ENCODE data around the gene CMTM5.
"Not testable (repeated sequence)": the region's sequence is repeated elsewhere in the genome, so short reads cannot be mapped to it uniquely, and the experiment has no call there.

CMTM5 gene

DNA sequence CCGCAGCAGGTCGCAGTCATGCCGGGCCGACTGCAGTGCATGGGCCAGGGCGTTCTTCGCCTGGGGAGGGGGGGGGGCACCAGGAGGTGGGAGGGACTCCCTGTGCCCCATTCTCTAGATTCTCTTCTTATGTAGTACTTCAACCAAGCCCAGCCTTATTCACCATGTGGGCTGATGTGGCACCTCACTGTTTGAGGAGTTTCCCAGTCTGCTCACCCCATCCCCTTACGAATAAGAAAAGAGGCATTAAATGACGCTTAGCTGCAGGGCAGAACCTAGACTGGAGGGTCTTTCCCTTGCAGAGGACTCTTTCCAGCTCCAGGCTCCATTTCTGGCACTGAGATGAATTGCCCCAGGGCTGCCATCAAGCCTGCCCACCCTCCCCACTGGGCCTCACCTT, 12.2 kb downstream of the CMTM5 start:
- H3K4me3 ChIP-seq (ENCODE audit: low read length), result no peak overlapping the region
- no peaks in the 10 kb centered on the region for H3K4me1 ChIP-seq (ENCODE audit: low read length)
- H3K36me3 ChIP-seq (replicated peaks; ENCODE audit: low read depth, low read length), result no peaks in the 10 kb centered on the region
- no peak overlapping the region for H3K27ac ChIP-seq (ENCODE audit: low read length)
- no peak overlapping the region for H3K9ac ChIP-seq (ENCODE audit: low read length)
- H3K79me2 ChIP-seq (ENCODE audit: low read length), result no peaks in the 10 kb centered on the region
- no peaks in the 10 kb centered on the region for H4K20me1 ChIP-seq (ENCODE audit: insufficient read depth, low read length)
- peaks cover 11% of the 10 kb centered on the region for H3K27me3 ChIP-seq (ENCODE audit: low read depth, low read length)
- no peak overlapping the region for H3K4me2 ChIP-seq (ENCODE audit: low read length)
- no peaks in the 10 kb centered on the region for H3K9me3 ChIP-seq (ENCODE audit: insufficient read depth, low read length)
- no peak overlapping the region for H2AFZ ChIP-seq (ENCODE audit: low read depth, low read length)
- TF ChIP-seq EZH2phosphoT487 (IDR thresholded peaks at IDR 0.05; ENCODE audit: low read depth) (no peak), CTCF (IDR thresholded peaks at IDR 0.05; ENCODE audit: low read depth, low read length) (no peak)

DNA sequence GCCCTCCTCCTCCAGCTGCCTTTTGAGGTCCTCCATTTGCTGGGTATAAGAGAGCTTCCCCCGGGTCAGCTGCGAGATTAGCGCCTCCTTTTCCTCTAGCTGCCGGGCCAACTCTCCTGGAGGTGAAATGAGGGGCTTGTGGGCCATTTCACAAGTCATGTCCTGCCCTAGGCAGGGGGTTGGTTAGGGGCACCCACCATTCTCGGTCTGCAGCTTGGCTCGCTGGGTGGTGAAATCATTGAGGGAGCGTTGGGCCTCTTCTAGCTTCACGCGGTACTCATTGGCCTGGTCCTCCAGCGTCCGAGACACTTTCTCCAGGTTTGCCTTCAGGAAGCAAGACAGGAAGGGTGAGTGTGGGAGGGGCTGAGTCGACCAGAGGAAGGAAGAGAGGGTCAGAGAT, 12.6 kb downstream of the CMTM5 start:
- H3K9ac ChIP-seq (ENCODE audit: low read length), result no peak overlapping the region
- H2AFZ ChIP-seq (ENCODE audit: low read depth, low read length), result no peak overlapping the region

DNA sequence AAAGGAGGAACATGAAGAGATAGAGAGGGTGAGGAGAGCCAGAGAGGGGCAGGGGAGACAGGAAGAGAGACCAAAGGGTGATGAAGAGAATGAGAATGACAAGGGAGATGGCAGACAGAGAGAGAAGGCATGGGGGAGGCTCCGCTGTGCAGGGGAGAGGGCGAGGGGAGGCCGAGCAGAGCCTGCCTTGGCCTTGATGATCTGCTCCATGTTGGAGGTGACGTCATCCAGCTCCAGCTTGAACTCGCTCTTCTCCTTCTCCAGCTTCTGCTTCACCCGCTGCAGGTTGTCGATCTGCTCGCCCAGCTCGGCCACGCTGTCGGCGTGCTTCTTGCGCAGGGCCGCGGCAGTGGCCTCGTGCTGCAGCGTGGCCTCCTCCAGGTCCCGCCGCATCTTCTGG, 13.0 kb downstream of the CMTM5 start:
- not testable (repeated sequence) for H3K27ac ChIP-seq (ENCODE audit: low read length); H3K4me3 ChIP-seq (ENCODE audit: low read length); H4K20me1 ChIP-seq (ENCODE audit: insufficient read depth, low read length); H3K79me2 ChIP-seq (ENCODE audit: low read length); H3K9ac ChIP-seq (ENCODE audit: low read length); H3K36me3 ChIP-seq (replicated peaks; ENCODE audit: low read depth, low read length); H3K9me3 ChIP-seq (ENCODE audit: insufficient read depth, low read length); H3K4me1 ChIP-seq (ENCODE audit: low read length); H3K4me2 ChIP-seq (ENCODE audit: low read length); H2AFZ ChIP-seq (ENCODE audit: low read depth, low read length)
- H3K27me3 ChIP-seq (ENCODE audit: low read depth, low read length), result peaks cover 11% of the 10 kb centered on the region

More for the DNA sequence above, 12.6 kb downstream of the CMTM5 start:
- H3K4me1 ChIP-seq (ENCODE audit: low read length), result no peaks in the 10 kb centered on the region
- H3K36me3 ChIP-seq (replicated peaks; ENCODE audit: low read depth, low read length), result no peaks in the 10 kb centered on the region
- H3K9me3 ChIP-seq (ENCODE audit: insufficient read depth, low read length), result no peaks in the 10 kb centered on the region
- TF ChIP-seq CTCF (IDR thresholded peaks at IDR 0.05; ENCODE audit: low read depth, low read length), result no peak
- no peak for TF ChIP-seq EZH2phosphoT487 (IDR thresholded peaks at IDR 0.05; ENCODE audit: low read depth)
- H3K4me3 ChIP-seq (ENCODE audit: low read length), result no peak overlapping the region
- no peaks in the 10 kb centered on the region for H3K79me2 ChIP-seq (ENCODE audit: low read length)
- no peaks in the 10 kb centered on the region for H4K20me1 ChIP-seq (ENCODE audit: insufficient read depth, low read length)
- no peak overlapping the region for H3K27ac ChIP-seq (ENCODE audit: low read length)
- no peak overlapping the region for H3K4me2 ChIP-seq (ENCODE audit: low read length)
- H3K27me3 ChIP-seq (ENCODE audit: low read depth, low read length), result peaks cover 11% of the 10 kb centered on the region

- Histone ChIP-seq H3K4me1 (ENCODE audit: low read length) (no peaks in the 10 kb centered on the region), H3K79me2 (ENCODE audit: low read length) (no peaks in the 10 kb centered on the region), H3K9ac (ENCODE audit: low read length) (no peak overlapping the region), H3K27ac (ENCODE audit: low read length) (no peak overlapping the region), H3K27me3 (ENCODE audit: low read depth, low read length) (peaks cover 11% of the 10 kb centered on the region), H3K4me3 (ENCODE audit: low read length) (no peak overlapping the region), H3K36me3 (replicated peaks; ENCODE audit: low read depth, low read length) (no peaks in the 10 kb centered on the region), H4K20me1 (ENCODE audit: insufficient read depth, low read length) (no peaks in the 10 kb centered on the region), H2AFZ (ENCODE audit: low read depth, low read length) (no peak overlapping the region), H3K4me2 (ENCODE audit: low read length) (no peak overlapping the region), H3K9me3 (ENCODE audit: insufficient read depth, low read length) (no peaks in the 10 kb centered on the region)
- TF ChIP-seq CTCF (IDR thresholded peaks at IDR 0.05; ENCODE audit: low read depth, low read length), result no peak
- TF ChIP-seq EZH2phosphoT487 (IDR thresholded peaks at IDR 0.05; ENCODE audit: low read depth), result no peak
Observed at GRCh38 chr14:23392613-23393012, 15.8 kb downstream of the CMTM5 start.

- Histone ChIP-seq H3K36me3 (replicated peaks; ENCODE audit: low read depth, low read length) (no peaks in the 10 kb centered on the region), H3K9ac (ENCODE audit: low read length) (no peak overlapping the region), H3K27me3 (ENCODE audit: low read depth, low read length) (peaks cover 11% of the 10 kb centered on the region), H3K79me2 (ENCODE audit: low read length) (no peaks in the 10 kb centered on the region), H4K20me1 (ENCODE audit: insufficient read depth, low read length) (no peaks in the 10 kb centered on the region), H3K4me3 (ENCODE audit: low read length) (no peak overlapping the region), H3K4me1 (ENCODE audit: low read length) (peaks cover 5% of the 10 kb centered on the region), H3K9me3 (ENCODE audit: insufficient read depth, low read length) (no peaks in the 10 kb centered on the region), H3K27ac (ENCODE audit: low read length) (no peak overlapping the region), H2AFZ (ENCODE audit: low read depth, low read length) (no peak overlapping the region), H3K4me2 (ENCODE audit: low read length) (no peak overlapping the region)
- no peak for TF ChIP-seq EZH2phosphoT487 (IDR thresholded peaks at IDR 0.05; ENCODE audit: low read depth)
- TF ChIP-seq CTCF (IDR thresholded peaks at IDR 0.05; ENCODE audit: low read depth, low read length), result no peak
Observed at GRCh38 chr14:23396126-23396525, 19.3 kb downstream of the CMTM5 start.

Measured in OCI-LY3 (cell line).